GM18511 (cell line): ENCODE measurements around the gene RAB5B.
"Not testable (repeated sequence)": the region's sequence is repeated elsewhere in the genome, so short reads cannot be mapped to it uniquely, and the experiment has no call there.

ENCODE experiments used
- ATAC-seq: cut with Tn5 transposase; IDR thresholded peaks from one replicate; pipeline ENCODE4 v1.9.1; 2021; ENCODE audit warnings: mild to moderate bottlenecking, moderate library complexity; ENCODE audit not compliant: unreplicated experiment

RAB5B gene

DNA sequence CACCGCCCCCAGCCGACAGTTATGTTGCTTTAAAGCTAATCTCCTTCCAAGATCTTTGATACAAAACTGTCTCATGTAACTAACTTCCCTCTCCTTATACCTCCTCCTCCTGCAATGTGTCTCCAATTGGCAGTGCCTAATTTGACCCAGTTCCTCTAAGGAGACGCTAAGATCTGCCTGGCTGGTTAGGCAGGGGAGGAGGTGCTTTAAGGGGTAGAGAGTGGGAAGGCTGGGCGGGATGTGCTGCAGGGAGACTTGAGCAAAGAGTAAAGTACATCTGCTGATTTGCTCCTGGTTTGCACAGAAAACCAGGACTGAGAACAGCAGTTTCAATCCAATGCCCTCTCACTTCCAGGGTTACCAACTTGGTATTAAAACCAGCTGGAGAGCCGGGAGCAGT, 39.6 kb downstream of the RAB5B start:
- ATAC-seq = no peak

DNA sequence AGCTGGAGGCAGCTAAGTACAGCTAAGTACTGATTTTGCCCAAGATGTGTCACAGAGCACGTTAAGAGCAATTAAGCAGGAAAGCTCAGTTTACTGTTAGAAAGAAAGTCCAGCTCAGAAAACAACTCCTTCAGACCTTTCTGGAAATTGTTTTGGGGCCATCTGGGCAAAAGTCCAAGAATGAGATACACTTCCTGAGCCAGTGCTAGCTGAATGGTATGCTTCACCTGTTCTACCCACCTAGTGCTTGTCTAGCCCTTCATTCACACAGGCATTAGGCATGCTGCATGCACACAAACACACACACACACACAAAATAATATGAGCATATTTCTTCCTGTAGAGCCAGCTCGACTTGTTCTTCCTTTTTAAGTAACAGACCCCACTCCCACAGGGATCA, 40.3 kb downstream of the RAB5B start:
- no peak for ATAC-seq

DNA sequence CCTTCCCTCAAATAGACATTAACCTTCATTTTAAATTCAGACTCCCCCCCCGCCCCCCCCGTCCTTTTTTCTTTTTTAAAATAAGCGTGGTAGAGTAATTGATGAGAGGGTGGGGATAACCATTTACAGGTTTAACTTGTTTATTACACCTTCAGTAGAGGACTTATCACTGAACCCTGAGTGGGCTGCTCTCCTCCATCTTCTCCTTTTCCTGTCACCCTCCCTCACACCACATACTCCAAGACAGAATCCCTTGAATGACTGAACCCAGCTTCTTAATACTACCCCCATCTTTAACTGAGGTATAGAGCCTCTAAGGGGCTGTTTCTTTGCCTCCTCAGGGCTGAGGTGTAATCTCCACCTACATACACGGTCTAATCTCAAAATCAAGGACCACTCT, 43.3 kb downstream of the RAB5B start:
- no peak for ATAC-seq

DNA sequence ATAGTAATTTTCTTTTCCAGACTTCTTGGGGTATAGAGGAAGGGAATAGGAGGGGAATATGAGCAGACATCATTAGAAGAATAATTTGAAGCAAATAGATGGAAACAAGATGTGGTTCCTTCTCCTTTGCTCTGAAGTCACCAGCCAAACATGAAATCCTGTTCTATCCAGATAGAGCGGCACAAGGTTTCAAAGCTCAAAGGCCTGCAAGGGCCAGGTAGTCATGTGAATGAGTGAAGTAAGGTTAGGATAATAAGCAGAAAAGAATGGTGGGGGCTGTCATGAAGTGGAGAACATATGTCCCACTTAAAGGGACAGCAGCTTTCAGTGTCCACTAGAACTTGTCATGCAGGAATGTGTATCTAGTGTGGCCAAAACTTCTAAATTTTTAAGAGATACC, 44.5 kb downstream of the RAB5B start:
- ATAC-seq = no peak

DNA sequence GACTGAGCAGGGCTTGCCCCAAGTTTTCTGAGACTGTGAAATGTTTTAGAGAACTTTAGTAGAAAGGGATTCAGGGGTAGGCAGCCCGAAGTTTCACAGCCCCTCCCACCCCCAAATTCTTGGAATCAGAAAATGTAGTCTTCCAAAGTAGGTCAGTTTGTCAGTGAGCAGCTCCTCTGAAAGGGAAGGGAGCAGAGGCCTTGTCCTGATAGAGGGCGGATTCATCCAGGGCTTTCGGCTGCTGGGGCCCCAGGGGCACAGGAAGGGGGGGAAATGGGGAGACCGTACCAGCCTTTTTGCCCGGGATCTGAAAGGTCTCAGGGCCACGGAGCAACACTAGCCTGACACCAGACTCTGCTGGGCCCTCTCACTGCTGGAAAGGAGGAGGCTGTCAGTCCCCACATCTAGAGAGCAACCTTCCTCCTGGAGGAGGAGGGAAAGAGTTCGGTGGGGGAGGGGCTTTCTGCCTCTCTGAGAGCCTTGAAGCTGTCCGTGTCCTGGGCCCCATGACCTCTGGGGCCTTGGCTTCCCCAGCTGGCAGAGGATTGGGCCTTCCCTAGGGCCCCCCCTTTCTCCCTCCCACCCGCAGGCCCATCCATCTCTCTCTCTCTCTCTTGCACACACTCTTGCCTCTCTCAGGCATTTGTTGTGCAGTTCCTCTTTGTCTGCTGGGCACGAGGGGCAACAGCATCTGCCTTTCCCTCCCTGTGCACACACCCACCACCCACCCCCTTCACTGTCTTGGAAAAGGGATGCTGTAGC, 46.7 kb downstream of the RAB5B start, which contains the start of gene IKZF4:
Gene IKZF4 (plus strand): TSS at position 621 of the 762 bp plus-strand sequence. CDS start 451 bp downstream, outside the sequence.
- ATAC-seq = no peak

DNA sequence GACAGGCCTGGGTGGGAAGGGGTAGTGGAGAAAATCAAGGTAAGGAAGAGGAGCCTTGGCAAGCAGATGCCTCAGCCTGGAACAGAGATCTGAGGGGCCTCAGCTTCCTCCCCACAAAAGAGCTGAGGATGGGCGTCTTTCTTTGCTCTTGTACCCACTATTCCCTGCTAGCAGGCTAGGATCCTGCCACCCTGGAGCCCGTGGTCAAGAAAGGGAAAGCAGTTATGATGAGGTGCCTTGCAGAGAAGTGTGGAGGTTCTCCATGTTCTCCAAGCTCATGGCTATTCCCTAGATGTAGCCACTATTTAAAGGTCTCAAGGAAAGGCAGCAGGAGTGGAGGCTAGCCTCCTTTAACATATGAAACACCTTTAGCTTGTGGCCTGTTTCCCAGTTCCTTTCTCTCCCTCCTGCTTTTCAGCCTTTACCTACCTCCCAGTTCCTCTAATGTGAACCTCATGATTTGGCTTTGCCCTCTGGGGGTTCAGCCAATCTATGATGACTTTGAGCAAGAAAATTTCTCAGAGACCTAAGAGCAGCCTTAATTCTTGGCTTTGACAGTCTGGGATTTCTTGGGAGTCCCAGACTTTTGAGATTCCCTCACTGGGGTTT, 48.1 kb downstream of the RAB5B start:
- ATAC-seq = no peak

DNA sequence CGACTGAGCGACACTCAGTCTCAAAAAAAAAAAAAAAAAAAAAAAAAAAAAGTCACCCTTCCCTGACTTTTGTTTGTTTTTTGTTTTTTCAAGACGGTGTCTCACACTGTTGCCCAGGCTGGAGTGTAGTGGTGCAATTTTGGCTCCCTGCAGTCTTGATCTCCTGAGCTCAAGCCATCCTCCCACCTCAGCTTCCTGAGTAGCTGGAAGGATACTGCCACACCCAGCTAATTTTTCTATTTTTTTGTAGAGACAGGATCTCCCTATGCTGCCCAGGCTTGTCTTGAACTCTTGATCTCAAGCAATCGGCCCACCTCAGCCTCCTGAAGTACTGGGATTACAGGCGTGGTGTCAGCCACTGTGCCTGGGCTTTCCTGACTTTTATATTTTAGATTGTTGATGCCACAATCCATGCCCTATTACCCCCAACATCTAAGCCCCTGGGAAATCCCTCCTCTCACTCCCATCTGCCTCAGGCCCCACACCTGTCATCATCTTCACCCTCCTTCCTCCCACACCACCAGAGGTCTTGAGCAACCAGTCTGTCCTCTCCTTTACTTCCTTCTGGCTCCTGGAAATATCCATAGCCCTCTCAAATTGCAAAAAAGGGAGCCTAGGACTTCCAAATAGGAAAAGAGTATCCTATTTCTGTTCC, 54.8 kb downstream of the RAB5B start:
- no peak for ATAC-seq

DNA sequence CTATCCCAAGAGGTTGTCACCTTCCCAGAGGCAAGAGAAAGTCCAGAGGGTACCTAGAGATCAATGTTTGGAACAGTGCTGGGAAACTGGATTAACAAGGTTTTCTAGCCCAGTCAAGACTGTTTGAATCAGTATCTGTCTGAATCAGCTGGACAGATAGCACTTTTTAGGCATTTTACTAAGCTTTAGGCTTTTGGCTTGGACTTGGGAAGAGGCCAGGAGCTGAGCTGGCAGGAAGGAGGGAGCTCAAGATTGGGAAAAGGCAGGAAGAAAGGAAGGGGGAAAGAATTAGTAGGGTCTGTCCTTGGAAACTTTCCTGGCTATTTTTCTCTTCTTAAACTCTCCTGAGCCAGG, 55.3 kb downstream of the RAB5B start:
- no peak for ATAC-seq

DNA sequence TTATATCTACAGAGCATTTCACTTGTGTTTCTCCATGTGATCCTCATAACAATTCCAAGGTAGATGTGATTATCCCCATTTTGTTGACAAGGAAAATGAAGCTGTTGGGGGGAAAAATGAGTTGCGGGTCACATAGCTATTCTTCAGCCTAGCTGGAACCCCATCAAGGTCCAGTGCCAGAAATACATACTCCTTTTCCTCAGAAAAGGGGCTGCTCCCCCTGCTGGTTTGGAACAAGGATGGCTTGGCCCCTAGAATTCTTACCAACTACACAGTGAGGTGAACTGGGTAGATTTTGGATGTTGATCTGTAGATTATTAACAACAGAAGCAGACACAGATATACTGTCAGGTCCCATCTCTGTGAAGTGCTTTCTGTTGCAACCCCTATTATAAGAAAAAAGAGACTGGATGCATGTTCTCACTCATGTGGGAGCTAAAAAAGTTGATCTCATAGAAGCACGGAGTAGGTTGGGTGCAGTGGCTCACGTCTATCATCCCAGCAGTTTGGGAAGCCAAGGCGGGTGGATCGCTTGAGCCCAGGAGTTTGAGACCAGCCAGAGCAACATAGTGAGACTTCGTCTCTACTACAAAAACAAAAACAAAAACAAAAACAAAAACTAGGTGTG, 55.9 kb downstream of the RAB5B start:
- peak; percentile 64 for ATAC-seq

DNA sequence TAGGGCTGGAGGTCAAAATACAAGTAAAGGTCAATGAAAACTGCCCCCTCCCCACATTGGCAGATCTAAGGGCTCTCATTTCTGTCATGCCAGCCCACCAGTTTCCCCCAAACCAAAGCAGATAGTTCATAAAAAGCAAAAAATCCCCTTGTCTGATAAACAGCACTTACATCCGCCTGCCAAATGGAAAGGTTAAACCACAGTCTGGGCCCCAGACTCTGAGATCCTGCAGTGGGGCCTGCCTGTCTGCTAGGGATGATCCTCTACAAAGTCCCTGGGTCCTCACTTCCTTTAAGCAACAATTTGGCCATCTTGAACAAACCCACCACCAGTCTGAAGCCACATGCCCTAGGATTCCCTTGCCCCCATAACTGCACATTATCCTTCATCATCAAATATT, 58.1 kb downstream of the RAB5B start:
- ATAC-seq = no peak

DNA sequence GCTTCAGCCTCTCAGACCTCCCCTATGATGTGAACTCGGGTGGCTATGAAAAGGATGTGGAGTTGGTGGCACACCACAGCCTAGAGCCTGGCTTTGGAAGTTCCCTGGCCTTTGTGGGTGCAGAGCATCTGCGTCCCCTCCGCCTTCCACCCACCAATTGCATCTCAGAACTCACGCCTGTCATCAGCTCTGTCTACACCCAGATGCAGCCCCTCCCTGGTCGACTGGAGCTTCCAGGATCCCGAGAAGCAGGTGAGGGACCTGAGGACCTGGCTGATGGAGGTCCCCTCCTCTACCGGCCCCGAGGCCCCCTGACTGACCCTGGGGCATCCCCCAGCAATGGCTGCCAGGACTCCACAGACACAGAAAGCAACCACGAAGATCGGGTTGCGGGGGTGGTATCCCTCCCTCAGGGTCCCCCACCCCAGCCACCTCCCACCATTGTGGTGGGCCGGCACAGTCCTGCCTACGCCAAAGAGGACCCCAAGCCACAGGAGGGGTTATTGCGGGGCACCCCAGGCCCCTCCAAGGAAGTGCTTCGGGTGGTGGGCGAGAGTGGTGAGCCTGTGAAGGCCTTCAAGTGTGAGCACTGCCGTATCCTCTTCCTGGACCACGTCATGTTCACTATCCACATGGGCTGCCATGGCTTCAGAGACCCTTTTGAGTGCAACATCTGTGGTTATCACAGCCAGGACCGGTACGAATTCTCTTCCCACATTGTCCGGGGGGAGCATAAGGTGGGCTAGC, 60.9 kb downstream of the RAB5B start:
- ATAC-seq = no peak

DNA sequence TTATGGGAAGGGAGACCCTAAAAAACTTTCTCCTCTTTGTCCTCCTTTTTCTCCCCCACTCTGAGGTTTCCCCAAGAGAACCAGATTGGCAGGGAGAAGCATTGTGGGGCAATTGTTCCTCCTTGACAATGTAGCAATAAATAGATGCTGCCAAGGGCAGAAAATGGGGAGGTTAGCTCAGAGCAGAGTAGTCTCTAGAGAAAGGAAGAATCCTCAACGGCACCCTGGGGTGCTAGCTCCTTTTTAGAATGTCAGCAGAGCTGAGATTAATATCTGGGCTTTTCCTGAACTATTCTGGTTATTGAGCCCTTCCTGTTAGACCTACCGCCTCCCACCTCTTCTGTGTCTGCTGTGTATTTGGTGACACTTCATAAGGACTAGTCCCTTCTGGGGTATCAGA, 63.3 kb downstream of the RAB5B start:
- no peak for ATAC-seq

DNA sequence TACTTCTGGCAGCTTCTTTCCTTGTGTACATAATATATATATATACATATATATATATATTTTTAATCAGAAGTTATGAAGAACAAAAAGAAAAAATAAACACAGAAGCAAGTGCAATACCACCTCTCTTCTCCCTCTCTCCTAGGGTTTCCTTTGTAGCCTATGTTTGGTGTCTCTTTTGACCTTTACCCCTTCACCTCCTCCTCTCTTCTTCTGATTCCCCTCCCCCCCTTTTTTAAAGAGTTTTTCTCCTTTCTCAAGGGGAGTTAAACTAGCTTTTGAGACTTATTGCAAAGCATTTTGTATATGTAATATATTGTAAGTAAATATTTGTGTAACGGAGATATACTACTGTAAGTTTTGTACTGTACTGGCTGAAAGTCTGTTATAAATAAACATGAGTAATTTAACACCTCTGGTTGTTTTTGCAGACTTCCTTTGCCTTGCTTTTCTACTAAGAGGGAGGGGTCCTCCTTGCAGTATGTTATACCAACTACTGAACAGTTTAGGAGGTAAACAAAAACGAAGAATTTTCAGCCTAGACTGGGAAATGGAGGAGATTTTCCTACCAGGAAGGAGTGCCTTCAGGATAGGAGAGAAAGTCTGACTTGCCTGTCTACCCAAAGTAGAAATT, 64.3 kb downstream of the RAB5B start:
- no peak for ATAC-seq

DNA sequence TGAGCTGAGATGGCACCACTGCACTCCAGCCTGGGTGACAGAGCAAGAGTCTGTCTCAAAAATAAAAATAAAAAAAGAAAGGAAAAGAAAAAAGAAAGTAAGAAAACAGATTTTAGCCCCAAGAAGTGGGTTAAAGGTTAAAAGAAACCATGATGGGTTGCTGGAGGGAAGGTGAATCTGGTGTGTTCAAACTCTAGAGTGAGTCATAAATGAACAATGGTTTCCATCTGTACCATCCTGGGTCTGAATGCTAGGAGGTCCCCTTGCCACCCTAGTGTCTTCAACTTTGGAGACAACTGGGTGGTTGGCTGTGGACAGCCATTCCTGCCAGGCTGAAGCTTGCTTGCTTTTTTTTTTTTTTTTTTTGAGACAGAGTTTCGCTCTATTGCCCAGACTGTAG, 66.3 kb downstream of the RAB5B start:
- ATAC-seq = no peak

DNA sequence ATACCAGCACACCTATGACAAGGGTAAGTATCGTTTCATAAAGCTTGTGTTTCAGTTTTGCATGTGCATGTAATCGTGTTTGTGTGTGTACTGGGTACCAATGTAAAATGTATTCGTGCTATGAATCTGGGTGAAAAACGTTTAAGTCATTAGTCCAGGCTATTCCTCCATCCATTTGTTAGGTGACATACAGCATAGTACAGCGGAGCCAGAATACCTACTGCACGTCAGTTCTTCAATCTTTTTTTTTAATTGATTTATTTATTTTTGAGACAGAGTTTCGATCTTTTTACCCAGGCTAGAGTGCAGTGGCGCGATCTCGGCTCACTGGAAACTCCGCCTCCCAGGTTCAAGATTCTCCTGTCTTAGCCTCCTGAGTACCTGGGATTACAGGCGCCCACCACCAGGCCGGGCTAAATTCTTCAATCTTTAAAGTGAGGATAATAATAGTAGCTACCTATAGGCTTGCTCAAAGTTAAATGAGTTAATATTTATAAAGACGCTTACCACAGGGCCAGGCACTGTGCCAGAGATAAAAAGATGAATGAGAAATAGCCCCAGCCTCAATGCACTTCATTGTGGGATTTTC, 67.2 kb downstream of the RAB5B start:
- ATAC-seq = peak; percentile 12

DNA sequence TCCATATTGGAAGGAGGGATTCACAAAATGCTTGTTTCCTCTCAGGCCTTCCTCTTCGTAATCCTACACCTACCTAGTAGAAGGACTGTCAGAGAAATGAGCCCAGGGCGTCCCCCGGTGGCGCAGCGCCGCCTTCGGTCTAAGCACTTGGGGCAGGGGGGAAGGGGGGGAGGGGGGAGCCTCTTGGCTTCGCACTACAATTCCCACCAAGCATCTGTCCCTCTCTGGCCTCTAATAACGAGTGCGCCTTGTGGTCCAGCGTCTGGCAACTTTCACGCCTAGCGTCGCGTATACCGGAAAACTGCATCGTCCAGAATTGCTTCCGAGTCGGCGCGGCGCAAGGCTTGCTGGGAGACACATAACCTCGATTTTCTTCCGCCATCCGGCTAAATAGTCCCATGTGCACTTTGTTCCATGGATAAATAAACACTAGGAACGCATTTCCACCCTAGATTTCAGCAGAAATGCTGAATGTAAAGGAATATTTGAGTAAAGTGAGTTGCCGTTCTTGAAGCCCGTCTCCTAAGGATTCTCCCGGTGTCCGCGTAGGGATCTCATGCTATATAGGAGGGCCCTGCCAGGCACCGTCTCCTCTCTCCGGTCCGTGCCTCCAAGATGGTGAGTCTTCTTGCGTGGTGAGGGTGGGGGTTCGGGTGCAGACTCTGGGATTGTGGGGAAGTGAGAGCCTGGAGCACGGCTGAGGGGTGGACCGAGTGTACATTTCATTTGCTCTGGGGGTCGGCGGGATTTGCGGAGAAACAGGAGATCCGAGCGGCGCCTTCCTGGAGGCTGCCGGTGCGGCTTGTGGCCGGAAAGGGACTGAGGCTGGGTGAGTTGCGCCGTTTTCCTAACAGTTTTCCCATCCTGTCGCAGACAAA, 67.9 kb downstream of the RAB5B start, which contains the start of gene RPS26:
Gene RPS26 (plus strand): TSS at position 367 of the 878 bp plus-strand sequence. CDS start 249 bp downstream, at position 616.
- peak; percentile 94 for ATAC-seq

DNA sequence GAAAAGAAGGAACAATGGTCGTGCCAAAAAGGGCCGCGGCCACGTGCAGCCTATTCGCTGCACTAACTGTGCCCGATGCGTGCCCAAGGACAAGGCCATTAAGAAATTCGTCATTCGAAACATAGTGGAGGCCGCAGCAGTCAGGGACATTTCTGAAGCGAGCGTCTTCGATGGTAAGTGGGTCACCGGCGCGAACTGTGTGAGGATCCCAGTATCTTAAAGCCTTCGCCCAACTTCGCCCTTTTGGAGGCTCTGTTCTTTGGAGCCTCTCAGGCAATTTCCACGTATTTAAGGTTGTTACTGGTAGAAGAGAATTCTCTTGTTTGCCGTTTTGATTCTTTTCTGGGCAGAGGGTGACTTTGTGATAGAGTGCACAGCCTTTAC, 68.5 kb downstream of the RAB5B start:
- ATAC-seq = not testable (repeated sequence)

DNA sequence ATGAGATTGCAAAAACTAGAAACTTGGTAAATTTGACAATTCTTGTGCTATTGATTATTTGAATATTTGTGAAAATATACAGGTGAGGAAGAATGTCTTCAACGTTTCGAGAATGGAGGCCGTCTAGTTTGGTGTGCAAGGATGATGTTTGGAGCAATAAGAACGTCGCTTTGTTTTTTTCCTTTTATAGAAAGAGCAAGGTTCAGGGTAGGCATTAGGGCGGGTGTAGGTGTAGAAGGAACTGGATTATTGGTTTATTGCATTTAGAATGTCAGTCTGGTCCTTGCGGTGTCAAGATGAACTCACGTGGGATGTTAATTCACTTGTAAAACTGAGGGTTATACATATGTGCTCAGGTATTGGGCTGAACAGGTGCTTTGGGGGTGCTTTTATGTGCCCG, 69.0 kb downstream of the RAB5B start:
- ATAC-seq = no peak
